NCI-H2081 (cell line): ENCODE results near the gene AMIGO1.
"Not testable (repeated sequence)": the region's sequence is repeated elsewhere in the genome, so short reads cannot be mapped to it uniquely, and the experiment has no call there.

Experiments used
- DNase-seq, 2 experiments: peaks; one replicate each; lab custom pipeline; 2025; lab: John Stamatoyannopoulos, UW

Gene AMIGO1

GRCh38 chr1:109483672-109484518 lies 25.6 kb downstream of the AMIGO1 start, which contains the start of gene ATXN7L2:
Gene ATXN7L2, plus strand, starts transcription at chr1:109483905. Its CDS starts 49 bp downstream, at chr1:109483954.
- DNase-seq = peak; percentile 79 to 82

DNA sequence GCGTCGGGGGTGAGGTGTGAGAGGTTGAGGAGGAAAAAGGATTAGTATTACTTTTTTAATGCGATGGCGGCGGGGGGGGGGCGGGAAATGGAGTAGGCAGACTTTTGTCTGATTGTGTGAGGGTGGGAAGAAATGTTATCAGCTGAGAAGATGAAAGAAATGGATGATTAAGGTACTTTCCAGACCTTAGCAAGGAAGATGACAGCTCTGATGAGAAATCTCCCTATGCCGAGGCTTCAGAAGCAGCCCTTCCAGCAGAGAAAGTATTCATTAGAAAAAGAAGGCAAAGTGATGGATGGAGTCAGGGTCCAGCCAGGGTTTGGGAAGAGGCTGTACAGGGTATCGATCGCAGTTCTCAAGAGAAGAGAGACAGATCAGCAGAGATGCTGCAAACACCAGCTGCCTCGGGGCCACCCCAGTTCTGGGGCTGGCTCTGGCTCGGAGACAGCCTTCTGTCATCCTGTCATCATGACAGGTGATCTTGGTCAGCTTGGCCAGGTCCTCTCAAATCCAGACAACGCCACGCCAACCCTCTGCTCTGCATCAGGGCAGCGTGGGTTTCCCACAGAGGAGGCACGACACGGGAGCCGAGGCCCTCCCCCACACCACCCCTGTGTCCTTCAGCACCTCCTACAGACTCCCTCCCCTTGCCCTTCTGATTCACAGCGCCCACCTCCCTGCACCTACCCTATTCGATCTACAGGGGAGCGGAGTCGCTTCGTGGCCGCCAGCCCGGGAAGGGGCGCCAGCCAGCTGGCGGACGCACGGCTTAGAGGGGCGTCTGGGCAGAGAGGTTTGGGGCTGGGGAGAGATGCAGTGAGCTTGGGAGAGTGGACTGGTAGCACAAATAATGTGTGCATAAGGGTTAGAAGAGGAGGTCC lies 26.5 kb downstream of the AMIGO1 start:
- peak in 1 of 2 experiments; percentile 38 for DNase-seq

DNA sequence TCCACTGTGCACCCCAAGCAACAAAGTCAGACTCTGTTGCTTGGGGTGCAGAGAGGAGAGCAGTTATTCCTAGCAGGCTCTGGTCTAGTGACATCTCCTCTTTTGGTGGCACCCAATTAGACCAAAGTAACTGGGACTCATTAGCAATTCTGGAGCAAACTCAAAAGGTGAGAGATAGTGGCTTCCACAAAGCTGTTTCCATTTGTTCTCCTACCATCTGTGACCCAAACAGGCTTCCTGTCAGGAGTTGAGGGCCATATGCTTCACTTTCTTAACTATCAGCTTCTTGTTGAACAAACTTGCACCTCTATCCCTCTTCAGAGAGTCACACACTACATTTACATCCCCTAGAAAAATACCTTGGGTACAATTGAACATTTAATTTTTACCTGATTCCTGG lies 27.3 kb downstream of the AMIGO1 start:
- DNase-seq = no peak

- DNase-seq = no peak
Observed at GRCh38 chr1:109481646-109482045, 27.9 kb downstream of the AMIGO1 start.

DNA sequence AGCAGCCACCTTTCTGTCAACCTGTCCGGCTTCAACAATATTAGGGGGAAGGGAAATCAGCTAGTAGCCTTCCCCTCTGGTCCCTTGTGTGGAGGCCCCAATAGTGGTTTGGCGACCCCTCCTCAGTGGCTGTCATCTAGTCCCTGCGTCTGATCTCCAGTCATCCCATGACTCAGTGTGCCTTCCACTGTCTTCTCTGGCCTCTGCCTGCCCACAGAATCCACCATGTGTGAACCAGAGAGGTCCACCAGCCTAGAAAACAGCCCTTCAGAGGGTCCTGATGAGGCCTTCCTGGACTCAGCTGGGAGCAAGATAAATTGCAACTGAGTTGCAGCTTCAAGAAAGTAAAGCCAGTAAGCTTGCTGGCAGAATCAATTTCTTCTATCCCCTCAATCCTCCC lies 29.6 kb downstream of the AMIGO1 start:
- no peak for DNase-seq

GRCh38 chr1:109479311-109479710 lies 30.2 kb downstream of the AMIGO1 start:
- DNase-seq = no peak

GRCh38 chr1:109478806-109479205 lies 30.7 kb downstream of the AMIGO1 start:
- no peak for DNase-seq

DNA sequence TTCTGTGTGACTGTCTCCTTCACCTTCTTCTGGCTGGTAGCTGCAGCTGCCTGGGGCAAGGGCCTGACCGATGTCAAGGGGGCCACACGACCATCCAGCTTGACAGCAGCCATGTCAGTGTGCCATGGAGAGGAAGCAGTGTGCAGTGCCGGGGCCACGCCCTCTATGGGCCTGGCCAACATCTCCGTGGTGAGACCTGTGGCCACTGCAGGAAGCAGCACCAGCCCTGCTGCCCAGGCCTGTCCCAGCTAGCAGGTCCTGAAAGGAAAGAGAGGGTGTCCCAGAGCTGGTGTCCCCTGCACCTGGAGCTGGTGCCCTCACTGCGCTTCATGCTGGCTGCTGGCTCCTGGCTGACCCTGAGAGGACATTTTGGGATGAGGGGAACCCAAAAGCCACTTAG lies 31.7 kb downstream of the AMIGO1 start:
- DNase-seq = no peak

DNA sequence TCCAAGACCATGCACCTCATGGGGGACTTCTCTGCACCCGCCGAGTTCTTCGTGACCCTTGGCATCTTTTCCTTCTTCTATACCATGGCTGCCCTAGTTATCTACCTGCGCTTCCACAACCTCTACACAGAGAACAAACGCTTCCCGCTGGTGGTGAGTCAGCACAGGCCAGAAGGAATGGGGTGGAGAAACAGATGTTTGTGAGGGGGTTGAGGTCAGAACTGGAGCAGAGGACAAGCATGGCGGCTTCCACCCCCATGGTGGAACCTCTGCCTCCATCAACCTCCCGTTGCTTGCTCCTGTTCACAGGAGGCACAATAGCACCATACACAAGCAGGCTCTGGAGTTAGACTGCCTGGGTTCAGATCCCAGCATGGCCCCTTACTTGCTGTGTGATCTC lies 32.7 kb downstream of the AMIGO1 start:
- no peak for DNase-seq

DNA sequence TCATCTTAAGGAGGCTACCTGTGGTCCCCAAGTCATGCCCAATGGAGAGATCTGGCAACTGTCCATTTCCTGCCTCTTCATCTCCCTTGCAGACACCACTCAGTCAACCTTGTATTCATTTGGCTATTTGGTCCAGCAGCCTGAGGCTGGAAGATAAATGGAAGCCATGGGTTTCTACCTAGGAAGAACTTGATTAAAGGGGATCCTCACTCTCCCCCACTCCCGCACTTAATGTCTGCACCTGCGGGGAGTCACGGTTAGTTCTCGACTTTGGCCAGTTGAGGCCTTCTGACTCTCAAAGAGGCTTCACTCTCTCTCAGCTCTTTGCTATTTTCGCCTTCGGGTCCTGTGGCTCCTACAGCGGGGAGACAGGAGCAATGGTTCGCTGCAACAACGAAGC lies 34.3 kb downstream of the AMIGO1 start:
- DNase-seq = no peak

DNA sequence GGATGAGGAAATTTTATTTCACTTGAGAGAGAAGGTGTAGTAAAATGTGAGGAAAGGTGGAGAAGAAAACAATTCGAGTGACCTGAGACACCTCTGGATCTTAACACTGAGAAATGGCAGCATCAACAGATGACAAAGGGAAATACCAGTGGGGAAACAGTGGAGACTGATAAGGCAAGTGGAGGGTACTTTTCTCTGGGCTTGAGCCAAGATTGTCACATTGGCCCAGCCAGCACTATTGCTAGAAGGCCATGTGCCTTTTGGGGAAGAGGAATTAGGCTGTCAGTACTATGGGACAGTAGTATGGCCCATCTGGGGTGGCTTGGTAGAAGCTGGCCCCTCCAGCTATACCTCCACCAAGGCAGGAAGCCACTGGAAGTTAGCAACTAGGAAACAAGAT lies 34.8 kb downstream of the AMIGO1 start:
- no peak for DNase-seq

- DNase-seq = not testable (repeated sequence)
Observed at GRCh38 chr1:109473284-109474057, 36.1 kb downstream of the AMIGO1 start.

DNA sequence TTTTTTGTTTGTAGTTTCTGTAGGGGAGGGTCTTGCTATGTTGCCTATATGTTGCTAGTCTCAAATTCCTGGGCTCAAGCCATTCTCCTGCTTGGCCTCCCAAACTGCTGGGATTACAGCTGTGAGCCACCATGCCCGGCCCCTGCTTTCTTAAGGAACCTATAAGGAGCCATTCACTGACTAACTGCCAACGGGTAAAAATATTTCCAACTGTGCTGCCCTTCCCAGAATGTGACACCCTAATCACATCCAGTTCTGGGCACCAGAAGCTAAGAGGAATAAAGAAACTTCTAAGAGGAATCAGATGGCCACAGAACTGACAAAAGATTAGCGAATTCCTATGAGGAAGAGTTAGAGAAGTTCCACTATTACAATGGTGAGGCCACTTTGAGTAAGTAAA lies 36.7 kb downstream of the AMIGO1 start:
- DNase-seq = no peak

- DNase-seq = no peak
Observed at GRCh38 chr1:109470245-109470644, 39.3 kb downstream of the AMIGO1 start.

DNA sequence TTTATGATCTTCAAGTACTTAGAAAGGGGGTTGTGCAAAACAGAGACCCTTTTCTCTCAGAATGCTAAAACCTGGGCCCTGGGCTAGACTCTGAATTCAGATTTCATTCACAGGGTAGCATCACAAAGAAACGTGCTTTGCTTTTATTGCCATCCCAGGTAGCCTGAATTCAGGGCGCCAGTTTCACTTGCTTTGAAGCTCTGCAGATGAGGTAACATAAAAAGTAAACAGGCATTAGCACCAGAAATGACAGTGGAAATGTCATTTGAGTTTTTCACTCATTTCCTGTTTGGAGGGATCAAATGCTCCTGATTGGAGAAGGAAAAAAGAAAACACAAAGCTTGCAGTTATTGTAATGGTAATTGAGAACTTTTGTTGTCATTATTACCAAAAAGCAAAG lies 40.6 kb downstream of the AMIGO1 start:
- DNase-seq = no peak

DNA sequence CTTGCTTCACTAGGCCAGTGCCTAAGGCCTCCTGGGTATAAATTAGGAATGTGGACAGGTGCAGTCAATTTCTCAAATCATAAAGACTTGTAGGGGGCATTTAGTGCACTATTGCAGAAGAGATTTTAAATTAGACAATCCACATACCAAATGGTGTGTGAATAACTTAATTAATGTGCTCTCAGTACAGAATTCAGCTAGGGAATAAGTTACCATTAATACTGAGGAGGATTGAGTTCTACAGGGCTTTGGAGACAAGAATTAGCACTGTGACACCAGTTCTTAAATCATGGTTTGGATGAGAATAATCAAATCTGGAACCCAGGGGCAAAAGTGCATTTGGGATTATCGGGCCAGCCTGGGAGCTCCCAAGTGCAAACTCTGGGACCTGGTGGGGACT lies 41.5 kb downstream of the AMIGO1 start:
- no peak for DNase-seq

DNA sequence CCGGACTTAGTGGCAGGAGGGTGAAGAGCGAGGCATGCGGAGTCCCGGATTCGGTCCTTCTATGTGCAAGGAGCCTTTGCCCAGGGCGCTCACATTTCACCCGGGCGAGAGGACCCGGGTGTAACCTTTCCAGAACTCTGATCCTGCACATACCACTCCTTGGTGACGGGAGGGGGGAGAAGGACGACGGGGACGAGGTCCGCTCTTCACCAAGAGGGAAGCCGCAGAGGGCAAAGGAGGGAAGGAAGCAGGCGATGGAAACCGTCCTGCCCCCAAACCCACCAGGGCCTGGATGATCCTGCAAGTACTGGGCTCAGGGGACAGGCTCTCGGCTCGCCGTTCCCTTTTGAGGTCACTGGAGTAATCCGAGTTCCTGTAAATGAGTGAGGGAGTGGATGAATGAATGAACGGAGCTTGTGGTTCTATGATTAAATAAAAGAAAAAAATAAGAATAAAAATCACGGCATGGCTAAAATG lies 42.2 kb downstream of the AMIGO1 start:
- DNase-seq = no peak

DNA sequence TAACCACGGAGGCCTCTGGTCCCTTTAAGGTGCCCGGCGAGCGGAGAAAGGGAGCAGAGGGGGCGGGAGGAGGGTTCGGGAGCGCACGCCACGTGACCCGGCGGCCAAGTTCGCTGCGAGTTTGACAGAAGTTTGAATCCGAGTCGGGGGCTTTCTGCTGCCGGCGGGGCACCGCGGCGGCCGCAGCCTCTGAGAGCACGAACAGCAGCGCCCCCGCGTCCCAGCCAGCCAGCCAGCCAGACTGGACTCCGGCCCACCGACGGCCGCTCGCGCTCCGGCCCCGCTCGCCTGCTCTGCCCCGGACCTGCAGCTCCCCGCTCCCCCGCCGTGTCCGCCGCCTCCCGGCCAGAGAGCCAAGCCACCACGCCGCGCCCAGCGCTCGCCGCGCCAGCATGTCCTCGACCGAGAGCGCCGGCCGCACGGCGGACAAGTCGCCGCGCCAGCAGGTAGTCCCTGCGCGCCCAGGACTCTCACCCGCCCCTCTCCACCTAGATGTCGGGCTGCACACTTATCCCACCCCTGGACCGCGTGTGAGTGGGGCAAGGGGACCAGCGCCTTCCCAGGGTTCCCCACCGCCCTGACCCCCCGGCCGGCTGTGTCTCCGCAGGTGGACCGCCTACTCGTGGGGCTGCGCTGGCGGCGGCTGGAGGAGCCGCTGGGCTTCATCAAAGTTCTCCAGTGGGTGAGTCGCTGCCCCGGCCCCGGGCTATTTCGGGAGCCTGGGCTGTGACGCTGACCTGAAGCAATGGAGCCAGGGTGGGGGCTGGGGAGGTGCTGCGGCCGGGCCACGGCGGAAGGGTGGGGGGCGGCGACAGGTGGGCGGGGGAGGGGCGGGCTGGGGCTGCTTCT lies 42.9 kb downstream of the AMIGO1 start, which contains the start of gene SYPL2:
TSS of gene SYPL2 (plus strand) at position 95 of the 849 bp plus-strand sequence. CDS start at position 393, 298 bp downstream.
- no peak for DNase-seq

DNA sequence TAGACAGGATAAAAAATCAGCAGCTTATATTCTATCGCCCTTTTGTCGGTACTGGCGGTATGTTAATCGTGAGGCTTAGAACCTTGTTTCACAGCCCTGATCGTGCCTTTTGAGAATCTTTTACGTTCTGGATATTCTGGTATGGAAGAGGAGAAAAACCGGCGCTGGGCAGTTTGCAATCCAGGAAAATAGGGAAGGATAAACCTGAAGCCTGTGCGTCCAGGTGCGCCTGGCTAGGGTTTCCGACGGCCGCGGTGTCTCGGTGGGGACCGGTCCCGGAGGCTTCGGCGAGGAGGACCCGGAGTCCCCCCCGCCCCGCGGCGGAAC lies 43.4 kb downstream of the AMIGO1 start:
- no peak for DNase-seq

GRCh38 chr1:109457819-109458218 lies 51.7 kb downstream of the AMIGO1 start:
- no peak for DNase-seq

DNA sequence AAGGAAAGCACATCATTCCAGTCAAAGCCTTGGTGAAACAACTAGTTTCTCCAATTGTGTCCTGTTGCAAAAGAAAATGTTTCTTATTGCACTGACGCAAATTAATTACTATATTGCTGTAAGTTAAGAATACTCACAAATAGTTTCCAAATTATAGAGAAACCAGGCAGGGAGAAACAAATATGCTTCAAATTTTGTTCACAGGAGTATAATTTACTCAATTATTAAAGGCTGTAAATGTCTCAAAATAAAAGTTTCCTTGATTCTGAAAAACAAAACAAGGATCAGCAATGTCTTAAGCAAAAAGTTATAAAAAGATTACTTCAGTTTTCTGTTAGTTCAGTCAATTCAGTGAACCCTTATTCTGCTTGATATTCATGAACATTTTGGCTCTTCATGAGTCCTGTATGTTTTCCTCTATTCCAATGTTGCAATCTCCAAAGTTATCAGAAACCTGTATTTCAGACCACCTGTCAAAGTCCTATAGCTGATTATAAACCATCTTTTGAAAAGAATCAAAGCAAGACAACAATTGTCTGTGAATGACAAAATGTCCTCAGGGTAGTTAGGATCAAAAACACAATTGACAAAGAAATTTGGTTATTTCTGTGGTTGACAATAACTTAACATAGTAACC lies 54.9 kb downstream of the AMIGO1 start:
- DNase-seq = no peak
